ENCODE data around the gene RNU4-1.
A peak's percentile ranks its signal among the peaks of the same experiment; 100 is the strongest.

Gene RNU4-1

DNA sequence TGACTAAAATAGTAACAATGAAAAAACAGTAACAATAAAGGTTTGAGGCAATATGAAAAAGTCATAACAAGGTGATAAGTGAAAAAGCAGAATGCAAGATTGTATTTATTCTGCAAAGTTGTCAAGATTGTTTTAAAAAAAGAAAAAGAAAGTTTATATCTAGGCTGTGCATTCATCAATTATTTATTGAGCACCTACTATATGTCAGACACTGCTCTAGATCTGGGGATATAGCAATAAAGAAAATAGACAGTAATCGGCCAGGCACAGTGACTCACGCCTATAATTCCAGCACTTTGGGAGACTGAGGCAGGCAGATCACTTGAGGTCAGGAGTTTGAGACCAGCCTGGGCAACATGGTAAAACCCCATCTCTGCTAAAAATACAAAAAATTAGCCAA lies 30.7 kb upstream of the RNU4-1 start:
- Histone ChIP-seq H3K27me3 (ENCODE audit: control insufficient read depth, insufficient read depth, low read length) (no peaks in the 10 kb centered on the region), H3K4me3 (ENCODE audit: low read length) (no peak overlapping the region), H3K27ac (ENCODE audit: low read depth, low read length) (no peak overlapping the region), H3K9ac (ENCODE audit: low read length) (no peak overlapping the region), H3K36me3 (ENCODE audit: control insufficient read depth, insufficient read depth, low read length) (no peaks in the 10 kb centered on the region), H3K4me1 (ENCODE audit: control insufficient read depth, insufficient read depth, low read length) (no peaks in the 10 kb centered on the region)

DNA sequence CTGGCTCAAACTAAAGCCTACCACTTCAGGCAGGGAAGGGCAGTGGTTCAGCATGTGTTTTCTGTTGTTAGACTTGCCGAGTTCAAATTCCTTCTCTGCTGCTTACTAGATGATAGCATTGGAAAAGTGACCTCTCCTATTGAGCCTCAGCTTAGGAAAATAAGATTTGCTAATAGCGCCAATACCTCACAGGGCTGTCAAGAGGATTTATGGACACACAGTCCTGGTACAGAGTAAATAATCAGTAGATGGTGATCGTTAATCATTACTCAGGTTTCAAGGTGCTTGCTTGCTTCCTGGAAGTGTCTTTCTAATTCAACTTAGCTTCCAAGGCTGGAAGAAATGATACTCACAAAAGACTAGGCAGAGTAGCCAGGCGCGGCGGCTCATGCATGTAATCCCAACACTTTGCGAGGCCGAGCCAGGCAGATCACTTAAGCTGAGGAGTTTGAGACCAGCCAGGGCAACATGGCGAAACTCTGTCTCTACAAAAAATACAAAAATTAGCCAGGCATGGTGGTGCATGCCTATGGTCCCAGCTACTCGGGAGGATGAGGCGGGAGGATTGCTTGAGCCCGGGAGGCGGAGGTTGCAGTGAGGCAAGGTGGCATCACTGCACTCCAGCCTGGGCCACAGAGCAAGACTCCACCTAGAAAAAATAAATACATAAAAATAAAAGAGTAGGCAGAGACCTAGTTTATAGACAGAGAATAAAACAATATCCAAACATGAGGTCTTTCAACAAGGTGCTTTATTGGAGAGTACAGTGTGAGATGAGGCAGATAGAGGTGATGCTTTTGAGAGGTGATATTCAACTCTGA lies 28.6 kb upstream of the RNU4-1 start:
- Histone ChIP-seq H3K27me3 (ENCODE audit: control insufficient read depth, insufficient read depth, low read length) (no peaks in the 10 kb centered on the region), H3K9ac (ENCODE audit: low read length) (no peak overlapping the region), H3K4me3 (ENCODE audit: low read length) (no peak overlapping the region), H3K27ac (ENCODE audit: low read depth, low read length) (no peak overlapping the region), H3K4me1 (ENCODE audit: control insufficient read depth, insufficient read depth, low read length) (peaks cover 4% of the 10 kb centered on the region), H3K36me3 (ENCODE audit: control insufficient read depth, insufficient read depth, low read length) (no peaks in the 10 kb centered on the region)

DNA sequence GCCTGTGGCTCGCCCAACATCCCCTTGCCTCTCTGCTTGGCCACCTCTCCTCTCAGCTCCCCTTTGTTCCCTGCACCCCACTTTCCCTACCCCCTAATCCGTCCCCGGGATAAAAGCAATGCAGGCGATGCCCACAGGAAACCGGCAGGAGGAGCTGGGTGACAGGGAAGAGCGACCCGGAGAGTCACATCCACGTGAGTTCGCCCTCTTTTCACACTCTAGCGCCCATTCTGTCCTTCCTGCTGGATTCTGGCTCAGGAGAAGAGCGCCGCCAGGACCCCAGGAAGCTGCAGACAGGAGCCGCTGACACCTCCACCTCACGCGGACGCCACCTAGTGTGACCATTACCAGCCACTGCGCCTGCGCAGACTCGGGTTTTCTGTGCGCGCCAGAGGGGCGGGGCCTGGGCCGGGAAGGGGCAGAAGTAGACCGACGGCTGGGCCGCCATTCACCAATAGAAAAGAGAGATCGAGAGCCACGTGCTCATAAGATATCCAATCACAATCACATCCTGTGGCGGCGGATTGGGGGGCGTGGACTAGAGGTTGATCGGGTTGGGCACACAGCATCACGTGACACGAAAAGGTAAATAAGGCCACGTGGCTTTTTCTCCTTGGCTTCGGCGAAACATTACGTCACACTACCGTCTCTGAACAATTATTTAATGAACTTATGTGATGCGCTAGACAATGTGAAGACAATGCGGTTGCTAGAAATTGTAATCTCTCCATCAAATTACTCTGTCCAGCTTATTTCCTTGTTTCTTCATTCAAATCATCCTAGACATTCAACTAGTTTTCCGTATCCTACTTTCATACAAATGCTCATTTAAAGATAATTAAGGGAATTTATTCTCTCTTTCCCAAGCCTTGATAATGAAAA lies 24.4 kb upstream of the RNU4-1 start:
- Histone ChIP-seq H3K9ac (ENCODE audit: low read length) (peak overlapping the region; percentile 74), H3K36me3 (ENCODE audit: control insufficient read depth, insufficient read depth, low read length) (no peaks in the 10 kb centered on the region), H3K4me3 (ENCODE audit: low read length) (peak overlapping the region; percentile 99), H3K27ac (ENCODE audit: low read depth, low read length) (peak overlapping the region; percentile 80), H3K4me1 (ENCODE audit: control insufficient read depth, insufficient read depth, low read length) (peaks cover 4% of the 10 kb centered on the region), H3K27me3 (ENCODE audit: control insufficient read depth, insufficient read depth, low read length) (no peaks in the 10 kb centered on the region)

DNA sequence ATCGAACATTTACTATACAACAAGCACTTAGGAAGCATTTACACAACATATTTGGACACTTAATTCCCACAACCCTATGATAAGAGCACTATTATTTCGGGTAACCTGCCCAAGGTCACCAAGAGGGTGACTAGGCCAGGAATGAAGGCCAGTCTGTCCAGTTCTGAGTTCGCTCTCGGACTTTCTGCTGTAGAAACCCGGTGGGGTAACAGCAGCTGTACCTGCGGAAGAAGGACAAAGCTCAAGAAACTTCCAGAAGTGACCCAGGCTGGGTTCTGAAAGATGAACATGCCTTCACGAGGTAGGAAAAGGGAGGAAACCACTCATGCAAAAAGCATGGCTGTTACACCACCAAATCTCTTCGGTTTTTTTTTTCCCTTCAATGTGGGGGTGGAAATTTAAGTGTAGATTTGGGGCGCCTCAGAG lies 23.8 kb upstream of the RNU4-1 start:
- no peaks in the 10 kb centered on the region for H3K27me3 ChIP-seq (ENCODE audit: control insufficient read depth, insufficient read depth, low read length)
- H3K36me3 ChIP-seq (ENCODE audit: control insufficient read depth, insufficient read depth, low read length) = no peaks in the 10 kb centered on the region
- peak overlapping the region; percentile 23 for H3K27ac ChIP-seq (ENCODE audit: low read depth, low read length)
- H3K4me3 ChIP-seq (ENCODE audit: low read length) = peak overlapping the region; percentile 99
- H3K4me1 ChIP-seq (ENCODE audit: control insufficient read depth, insufficient read depth, low read length) = peaks cover 4% of the 10 kb centered on the region
- peak overlapping the region; percentile 0 for H3K9ac ChIP-seq (ENCODE audit: low read length)

DNA sequence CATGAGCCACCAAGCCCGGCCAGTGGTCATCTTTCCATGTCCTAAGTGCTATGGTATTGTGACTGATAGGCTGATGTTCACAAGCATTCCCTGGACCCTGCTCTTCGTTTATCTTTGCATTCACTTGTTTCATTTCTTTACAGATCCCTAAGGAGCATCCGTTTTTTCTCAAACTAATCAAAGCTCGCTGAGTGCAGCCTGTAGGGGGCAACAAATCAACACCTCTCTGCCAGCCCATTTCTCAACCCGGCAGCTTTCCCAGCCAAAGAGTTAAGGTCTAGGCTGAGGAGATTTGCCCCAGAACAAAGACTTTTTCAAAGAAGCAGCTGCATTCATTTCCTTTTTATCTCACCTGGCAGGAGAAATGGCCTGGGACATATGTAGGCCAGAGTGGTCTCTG lies 21.2 kb upstream of the RNU4-1 start:
- H3K4me1 ChIP-seq (ENCODE audit: control insufficient read depth, insufficient read depth, low read length) = peaks cover 4% of the 10 kb centered on the region
- H3K27ac ChIP-seq (ENCODE audit: low read depth, low read length) = no peak overlapping the region
- H3K9ac ChIP-seq (ENCODE audit: low read length) = no peak overlapping the region
- H3K4me3 ChIP-seq (ENCODE audit: low read length) = no peak overlapping the region
- H3K36me3 ChIP-seq (ENCODE audit: control insufficient read depth, insufficient read depth, low read length) = no peaks in the 10 kb centered on the region
- H3K27me3 ChIP-seq (ENCODE audit: control insufficient read depth, insufficient read depth, low read length) = no peaks in the 10 kb centered on the region

DNA sequence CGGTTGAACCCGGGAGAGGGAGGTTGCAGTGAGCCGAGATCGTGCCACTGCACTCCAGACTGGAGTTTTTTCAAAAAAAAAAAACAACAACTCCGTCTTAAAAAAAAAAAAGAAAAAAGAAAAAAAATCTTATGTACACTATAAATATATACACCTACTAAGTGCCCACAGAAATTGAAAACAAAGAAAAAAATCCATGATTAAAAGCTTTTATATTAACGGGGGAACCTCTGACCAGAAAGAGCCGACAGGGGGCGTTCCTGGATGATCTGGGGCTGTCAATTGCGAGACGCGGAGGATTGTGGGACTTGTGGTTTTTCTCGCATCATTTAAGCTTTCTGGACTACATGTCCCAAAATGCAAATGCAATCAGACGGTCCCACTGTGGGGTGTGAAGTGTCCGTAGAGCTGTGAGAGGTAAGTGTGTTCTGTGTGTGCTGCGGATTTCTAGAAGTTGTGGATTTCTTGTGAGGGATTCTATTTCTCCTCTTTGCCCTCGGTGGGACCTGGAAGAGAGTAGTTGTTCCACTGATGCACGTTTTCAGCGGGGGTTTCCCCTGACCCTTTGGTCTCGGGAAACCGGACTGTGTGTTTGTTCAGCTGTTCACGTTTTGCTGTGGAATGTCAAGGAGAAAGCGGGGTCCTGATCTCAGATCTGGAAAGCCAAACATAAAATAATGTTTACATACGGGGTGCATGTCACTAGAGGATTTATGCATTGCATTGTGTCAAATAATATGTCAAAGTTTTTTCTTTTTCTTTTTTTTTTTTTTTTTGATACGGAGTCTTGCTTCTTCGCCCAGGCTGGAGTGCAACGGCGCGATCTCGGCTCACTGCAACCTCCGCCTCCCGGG lies 9.2 kb upstream of the RNU4-1 start, which contains the start of gene SIRT4:
TSS of gene SIRT4 (plus strand) at position 360 of the 854 bp plus-strand sequence. CDS start 1,241 bp downstream, outside the sequence.
- H3K4me3 ChIP-seq (ENCODE audit: low read length) = peak within 1 kb of the TSS; percentile 67
- peaks cover 2% of the 10 kb centered on the region for H3K4me1 ChIP-seq (ENCODE audit: control insufficient read depth, insufficient read depth, low read length)
- peak within 1 kb of the TSS; percentile 64 for H3K27ac ChIP-seq (ENCODE audit: low read depth, low read length)
- H3K27me3 ChIP-seq (ENCODE audit: control insufficient read depth, insufficient read depth, low read length) = no peaks in the 10 kb centered on the region
- H3K9ac ChIP-seq (ENCODE audit: low read length) = peak within 1 kb of the TSS; percentile 81
- no peaks in the 10 kb centered on the region for H3K36me3 ChIP-seq (ENCODE audit: control insufficient read depth, insufficient read depth, low read length)

DNA sequence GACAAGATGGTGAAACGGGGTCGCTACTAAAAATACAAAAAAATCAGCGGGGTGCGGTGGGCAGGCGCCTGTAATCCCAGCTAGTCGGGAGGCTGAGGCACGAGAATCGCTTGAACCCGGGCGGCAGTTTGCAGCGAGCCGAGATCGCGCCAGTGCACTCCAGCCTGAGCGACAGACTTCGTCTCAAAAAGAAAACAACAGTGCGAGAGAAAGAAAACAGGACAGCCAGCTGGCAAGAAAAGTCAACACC lies 701 bp downstream of the RNU4-1 start:
- Histone ChIP-seq H3K4me1 (ENCODE audit: control insufficient read depth, insufficient read depth, low read length) (no peaks in the 10 kb centered on the region), H3K9ac (ENCODE audit: low read length) (peak overlapping the region; percentile 83), H3K27me3 (ENCODE audit: control insufficient read depth, insufficient read depth, low read length) (no peaks in the 10 kb centered on the region), H3K27ac (ENCODE audit: low read depth, low read length) (peak overlapping the region; percentile 100), H3K36me3 (ENCODE audit: control insufficient read depth, insufficient read depth, low read length) (no peaks in the 10 kb centered on the region), H3K4me3 (ENCODE audit: low read length) (peak overlapping the region; percentile 77)

DNA sequence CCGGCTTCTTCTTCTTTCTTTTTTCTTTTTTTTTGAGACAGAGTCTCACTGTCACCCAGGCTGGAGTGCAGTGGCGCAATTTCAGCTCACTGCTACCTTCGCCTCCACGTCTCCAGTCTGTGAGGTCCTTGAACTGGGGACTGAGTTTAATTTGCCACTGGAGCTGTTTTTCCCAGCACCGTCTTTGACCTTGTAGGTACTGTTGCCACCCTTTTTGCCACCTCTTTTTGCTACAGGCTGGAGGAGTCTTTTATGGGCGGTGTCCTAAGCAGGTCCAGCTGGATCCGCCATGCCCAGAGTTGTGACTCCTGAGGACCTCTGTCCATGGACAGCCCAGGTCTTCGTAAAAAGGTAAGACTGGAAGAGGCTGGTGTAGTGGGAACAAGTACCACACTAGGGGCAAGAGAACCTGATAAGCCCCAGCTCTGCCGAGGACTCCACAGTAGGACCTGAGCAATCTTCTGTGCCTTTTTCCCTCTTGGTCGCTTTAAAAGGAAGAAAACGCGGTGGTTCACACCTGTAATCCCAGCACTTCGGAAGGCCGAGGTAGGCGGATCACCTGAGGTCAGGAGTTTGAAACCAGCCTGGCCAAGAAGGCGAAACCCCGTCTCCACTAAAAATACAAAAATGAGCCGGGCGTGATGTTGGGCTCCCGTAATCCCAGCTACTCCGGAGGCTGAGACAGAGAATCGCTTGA lies 2.3 kb downstream of the RNU4-1 start:
- Histone ChIP-seq H3K9ac (ENCODE audit: low read length) (no peak overlapping the region), H3K4me1 (ENCODE audit: control insufficient read depth, insufficient read depth, low read length) (no peaks in the 10 kb centered on the region), H3K27me3 (ENCODE audit: control insufficient read depth, insufficient read depth, low read length) (no peaks in the 10 kb centered on the region), H3K36me3 (ENCODE audit: control insufficient read depth, insufficient read depth, low read length) (no peaks in the 10 kb centered on the region), H3K27ac (ENCODE audit: low read depth, low read length) (peak overlapping the region; percentile 100), H3K4me3 (ENCODE audit: low read length) (peak overlapping the region; percentile 53)

DNA sequence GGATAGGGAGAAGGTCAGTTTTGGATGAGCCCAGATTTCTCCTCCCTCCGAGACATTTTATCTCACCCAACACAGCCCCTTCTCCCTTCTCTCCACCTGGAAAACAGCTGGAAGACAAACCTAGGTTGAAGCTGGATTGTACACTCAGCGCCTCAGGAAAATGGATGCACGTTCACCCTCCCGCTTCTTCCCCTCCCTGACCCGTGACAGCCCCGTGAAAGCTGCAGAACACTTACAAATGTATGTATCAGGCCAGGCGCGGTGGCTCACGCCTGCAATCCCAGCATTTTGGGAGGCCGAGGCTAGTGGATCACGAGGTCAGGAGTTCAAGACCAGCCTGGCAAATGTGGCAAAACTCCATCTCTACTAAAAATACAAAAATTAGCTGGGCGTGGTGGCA lies 5.5 kb downstream of the RNU4-1 start:
- no peak overlapping the region for H3K9ac ChIP-seq (ENCODE audit: low read length)
- no peaks in the 10 kb centered on the region for H3K27me3 ChIP-seq (ENCODE audit: control insufficient read depth, insufficient read depth, low read length)
- H3K4me3 ChIP-seq (ENCODE audit: low read length) = no peak overlapping the region
- H3K27ac ChIP-seq (ENCODE audit: low read depth, low read length) = no peak overlapping the region
- no peaks in the 10 kb centered on the region for H3K36me3 ChIP-seq (ENCODE audit: control insufficient read depth, insufficient read depth, low read length)
- no peaks in the 10 kb centered on the region for H3K4me1 ChIP-seq (ENCODE audit: control insufficient read depth, insufficient read depth, low read length)

DNA sequence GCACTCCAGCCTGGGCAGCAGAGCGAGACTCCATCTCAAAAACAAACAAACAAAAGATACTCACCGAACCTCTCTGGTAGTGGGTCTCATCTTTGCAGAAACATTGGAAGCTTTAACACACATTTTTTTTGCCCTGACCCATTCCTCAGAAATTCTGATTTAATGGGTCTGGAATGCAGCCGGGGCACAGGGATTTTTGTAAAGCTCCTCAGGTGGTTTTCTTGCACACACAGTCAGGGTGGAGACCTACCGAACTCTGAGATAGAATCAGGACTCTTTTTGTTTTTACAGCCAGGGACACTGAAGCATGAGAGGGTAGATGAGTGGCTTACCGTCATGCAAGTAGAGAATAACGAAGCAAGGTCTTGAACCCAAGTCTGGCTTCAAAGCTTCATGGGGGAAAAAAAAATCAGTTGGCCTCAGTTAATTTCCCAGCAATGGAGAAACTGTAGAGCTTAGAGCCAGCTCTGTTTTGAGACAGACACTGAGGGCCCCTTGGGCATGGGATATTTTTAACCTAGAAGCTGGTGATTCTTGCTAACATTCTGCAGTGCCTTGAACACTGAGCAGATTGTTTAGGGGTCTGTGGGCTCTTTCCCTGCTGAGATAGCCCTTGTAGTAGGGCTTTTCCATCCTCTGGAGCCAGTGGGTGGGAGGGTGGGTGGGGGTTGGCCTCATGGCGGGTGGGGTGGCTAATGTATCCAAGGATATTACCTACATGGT lies 6.1 kb downstream of the RNU4-1 start:
- no peaks in the 10 kb centered on the region for H3K4me1 ChIP-seq (ENCODE audit: control insufficient read depth, insufficient read depth, low read length)
- no peak overlapping the region for H3K9ac ChIP-seq (ENCODE audit: low read length)
- no peaks in the 10 kb centered on the region for H3K36me3 ChIP-seq (ENCODE audit: control insufficient read depth, insufficient read depth, low read length)
- H3K27me3 ChIP-seq (ENCODE audit: control insufficient read depth, insufficient read depth, low read length) = no peaks in the 10 kb centered on the region
- H3K27ac ChIP-seq (ENCODE audit: low read depth, low read length) = no peak overlapping the region
- H3K4me3 ChIP-seq (ENCODE audit: low read length) = no peak overlapping the region

DNA sequence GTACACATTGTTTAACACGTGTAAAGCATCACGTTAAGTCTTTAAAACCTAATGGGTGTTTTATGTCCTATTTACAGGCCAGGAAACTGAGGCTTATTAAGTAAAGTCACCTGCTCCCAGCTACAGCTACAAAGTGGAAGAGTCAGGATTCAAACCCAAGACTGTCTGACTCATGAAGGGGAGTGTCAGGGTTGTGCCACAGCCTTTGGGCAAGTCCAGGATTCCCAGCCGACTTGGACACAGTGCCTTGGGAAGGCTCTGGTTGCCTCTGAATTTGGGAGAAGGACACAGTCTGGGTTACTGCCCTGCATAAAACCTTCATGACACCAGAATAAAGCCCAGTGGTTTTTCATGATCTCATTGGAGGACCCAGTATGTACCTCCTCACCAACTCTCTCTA lies 8.7 kb downstream of the RNU4-1 start:
- Histone ChIP-seq H3K4me1 (ENCODE audit: control insufficient read depth, insufficient read depth, low read length) (no peaks in the 10 kb centered on the region), H3K4me3 (ENCODE audit: low read length) (no peak overlapping the region)

More for the DNA sequence above, 8.7 kb downstream of the RNU4-1 start:
- no peaks in the 10 kb centered on the region for H3K36me3 ChIP-seq (ENCODE audit: control insufficient read depth, insufficient read depth, low read length)
- no peaks in the 10 kb centered on the region for H3K27me3 ChIP-seq (ENCODE audit: control insufficient read depth, insufficient read depth, low read length)
- no peak overlapping the region for H3K27ac ChIP-seq (ENCODE audit: low read depth, low read length)
- no peak overlapping the region for H3K9ac ChIP-seq (ENCODE audit: low read length)
